NCI-H2107 (cell line): ENCODE results near the gene RP9.

Experiments
- DNase-seq: peaks from one replicate; lab custom pipeline; 2025; lab: John Stamatoyannopoulos, UW

Gene RP9

GRCh38 chr7:33062782-33063443 is 46.3 kb downstream of the RP9 start:
- DNase-seq: peak; percentile 92

- peak; percentile 18 for DNase-seq
Measured at GRCh38 chr7:33062023-33062781, 47.0 kb downstream of the RP9 start, which contains the start of gene NT5C3A. NT5C3A (minus strand) TSS chr7:33062776; CDS start chr7:33062705, 71 bp downstream.

GRCh38 chr7:33061282-33061937 is 47.8 kb downstream of the RP9 start:
- DNase-seq: no peak

- DNase-seq: no peak
Measured at GRCh38 chr7:33059635-33060034, 49.6 kb downstream of the RP9 start.

GRCh38 chr7:33055158-33055557 is 54.0 kb downstream of the RP9 start:
- DNase-seq: no peak

GRCh38 chr7:33054261-33054964 is 54.8 kb downstream of the RP9 start:
- DNase-seq: no peak

GRCh38 chr7:33053721-33054120 is 55.5 kb downstream of the RP9 start:
- no peak for DNase-seq

GRCh38 chr7:33050535-33051318 is 58.5 kb downstream of the RP9 start:
- DNase-seq: peak; percentile 35

GRCh38 chr7:33048704-33049103 is 60.5 kb downstream of the RP9 start:
- no peak for DNase-seq

GRCh38 chr7:33048257-33048656 is 60.9 kb downstream of the RP9 start:
- DNase-seq: no peak

GRCh38 chr7:33044986-33045385 is 64.2 kb downstream of the RP9 start:
- no peak for DNase-seq
